OCI-LY1 (cell line): ENCODE measurements around the gene LYZL4.

Experiments
- H2AFZ ChIP-seq: fragments of 200-600 bp; sonication (generic), shearing (Covaris generic); 2 replicates; pipeline ENCODE4 v1.6.0; 2014; ENCODE audit warnings: antibody characterized with exemption, mild to moderate bottlenecking, low read length
- H3F3A ChIP-seq: fragments of 200-600 bp; sonication (generic), shearing (Covaris generic); 2 replicates; pipeline ENCODE4 v1.6.0; 2014; ENCODE audit warnings: mild to moderate bottlenecking, antibody characterized with exemption, low read length, moderate library complexity; ENCODE audit not compliant: insufficient read depth
- H3K27ac ChIP-seq: fragments of 200-600 bp; sonication (generic); 2 replicates; pipeline ENCODE4 v1.5.1; 2014; ENCODE audit warnings: low read length, mixed run types, mild to moderate bottlenecking, low read depth; ENCODE audit not compliant: poor library complexity, severe bottlenecking
- H3K27me3 ChIP-seq: fragments of 200-600 bp; sonication (generic); 2 replicates; pipeline ENCODE4 v1.6.0; 2014; ENCODE audit warnings: antibody characterized with exemption, mild to moderate bottlenecking, low read length, moderate library complexity; ENCODE audit not compliant: insufficient read depth
- H3K36me3 ChIP-seq: fragments of 200-600 bp; sonication (generic); 2 replicates; pipeline ENCODE4 v1.6.1; 2014; ENCODE audit warnings: mild to moderate bottlenecking, antibody characterized with exemption, low read length, moderate library complexity, mixed read lengths; ENCODE audit not compliant: insufficient read depth
- H3K4me1 ChIP-seq: fragments of 200-600 bp; sonication (generic); 2 replicates; pipeline ENCODE4 v1.5.1; 2014; ENCODE audit warnings: mild to moderate bottlenecking, low read length, moderate library complexity; ENCODE audit not compliant: insufficient read depth, severe bottlenecking
- H3K4me2 ChIP-seq: fragments of 200-600 bp; sonication (generic), shearing (Covaris generic); 2 replicates; pipeline ENCODE4 v1.6.1; 2014; ENCODE audit warnings: low read length
- H3K4me3 ChIP-seq: fragments of 200-600 bp; sonication (generic); 2 replicates; pipeline ENCODE4 v1.5.1; 2014; ENCODE audit warnings: low read length, low read depth, mild to moderate bottlenecking, mixed read lengths; ENCODE audit not compliant: poor library complexity, severe bottlenecking
- H3K79me2 ChIP-seq: fragments of 200-600 bp; shearing (Covaris generic); 2 replicates; pipeline ENCODE4 v1.6.1; 2016; ENCODE audit warnings: mixed run types, low read length, mixed read lengths; ENCODE audit not compliant: insufficient read depth
- H3K9ac ChIP-seq: fragments of 200-600 bp; sonication (generic), shearing (Covaris generic); 2 replicates; pipeline ENCODE4 v1.6.1; 2014; ENCODE audit warnings: mild to moderate bottlenecking, low read length, mixed read lengths
- H3K9me2 ChIP-seq: fragments of 200-600 bp; sonication (generic), shearing (Covaris generic); 2 replicates; pipeline ENCODE4 v1.6.1; 2014; ENCODE audit warnings: low read depth, mild to moderate bottlenecking, low read length, mixed read lengths
- H3K9me3 ChIP-seq: fragments of 200-600 bp; shearing (Covaris generic); 2 replicates; pipeline ENCODE4 v1.6.1; 2014; ENCODE audit warnings: low read length, mixed read lengths
- H4K20me1 ChIP-seq: fragments of 200-600 bp; sonication (generic), shearing (Covaris generic); 2 replicates; pipeline ENCODE4 v1.6.0; 2016; ENCODE audit warnings: mild to moderate bottlenecking, low read length; ENCODE audit not compliant: insufficient read depth
- EZH2 ChIP-seq: fragments of 200-600 bp; sonication (generic), shearing (Covaris generic); IDR thresholded peaks from 2 replicates; pipeline ENCODE4 v1.8.0; 2017; ENCODE audit warnings: borderline replicate concordance, mixed run types, mild to moderate bottlenecking, antibody characterized with exemption, low read length, moderate library complexity, mixed read lengths
- TF ChIP-seq, protein P1 (sequence below): fragments of 200-600 bp; sonication (generic), shearing (Covaris generic); IDR thresholded peaks from 2 replicates; pipeline ENCODE4 v1.5.1; 2017; ENCODE audit warnings: mild to moderate bottlenecking, antibody characterized with exemption, low read length, moderate library complexity, mixed read lengths

LYZL4 gene

GRCh38 chr3:42424911-42425310 is 14.5 kb upstream of the LYZL4 start:
- Histone ChIP-seq H3K9me2 (no peaks in the 10 kb centered on the region), H3K9ac (no peak overlapping the region), H2AFZ (no peak overlapping the region), H3K9me3 (no peaks in the 10 kb centered on the region), H4K20me1 (no peaks in the 10 kb centered on the region), H3K36me3 (no peaks in the 10 kb centered on the region), H3K27ac (no peak overlapping the region), H3K27me3 (no peaks in the 10 kb centered on the region), H3F3A (no peaks in the 10 kb centered on the region), H3K4me1 (no peaks in the 10 kb centered on the region), H3K4me2 (no peak overlapping the region), H3K79me2 (no peaks in the 10 kb centered on the region), H3K4me3 (no peak overlapping the region)
- no peak for TF ChIP-seq EZH2
- TF ChIP-seq, protein P1, sequence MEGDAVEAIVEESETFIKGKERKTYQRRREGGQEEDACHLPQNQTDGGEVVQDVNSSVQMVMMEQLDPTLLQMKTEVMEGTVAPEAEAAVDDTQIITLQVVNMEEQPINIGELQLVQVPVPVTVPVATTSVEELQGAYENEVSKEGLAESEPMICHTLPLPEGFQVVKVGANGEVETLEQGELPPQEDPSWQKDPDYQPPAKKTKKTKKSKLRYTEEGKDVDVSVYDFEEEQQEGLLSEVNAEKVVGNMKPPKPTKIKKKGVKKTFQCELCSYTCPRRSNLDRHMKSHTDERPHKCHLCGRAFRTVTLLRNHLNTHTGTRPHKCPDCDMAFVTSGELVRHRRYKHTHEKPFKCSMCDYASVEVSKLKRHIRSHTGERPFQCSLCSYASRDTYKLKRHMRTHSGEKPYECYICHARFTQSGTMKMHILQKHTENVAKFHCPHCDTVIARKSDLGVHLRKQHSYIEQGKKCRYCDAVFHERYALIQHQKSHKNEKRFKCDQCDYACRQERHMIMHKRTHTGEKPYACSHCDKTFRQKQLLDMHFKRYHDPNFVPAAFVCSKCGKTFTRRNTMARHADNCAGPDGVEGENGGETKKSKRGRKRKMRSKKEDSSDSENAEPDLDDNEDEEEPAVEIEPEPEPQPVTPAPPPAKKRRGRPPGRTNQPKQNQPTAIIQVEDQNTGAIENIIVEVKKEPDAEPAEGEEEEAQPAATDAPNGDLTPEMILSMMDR = no peak

GRCh38 chr3:42421818-42422796 is 11.7 kb upstream of the LYZL4 start:
- Histone ChIP-seq H3K36me3 (no peaks in the 10 kb centered on the region), H3K4me3 (no peak overlapping the region), H3K9me3 (no peaks in the 10 kb centered on the region), H3K79me2 (no peaks in the 10 kb centered on the region), H3K27me3 (no peaks in the 10 kb centered on the region), H3K4me2 (no peak overlapping the region), H3K9ac (no peak overlapping the region), H3F3A (no peaks in the 10 kb centered on the region), H4K20me1 (no peaks in the 10 kb centered on the region), H2AFZ (no peak overlapping the region), H3K27ac (no peak overlapping the region), H3K9me2 (no peaks in the 10 kb centered on the region), H3K4me1 (no peaks in the 10 kb centered on the region)
- TF ChIP-seq EZH2 = no peak
- TF ChIP-seq, protein P1 = no peak

- H3K79me2 ChIP-seq = no peaks in the 10 kb centered on the region
- no peaks in the 10 kb centered on the region for H3K9me2 ChIP-seq
- no peak overlapping the region for H3K9ac ChIP-seq
- no peak overlapping the region for H2AFZ ChIP-seq
- TF ChIP-seq, protein P1 = no peak
- TF ChIP-seq EZH2 = no peak
- no peak overlapping the region for H3K27ac ChIP-seq
- no peak overlapping the region for H3K4me3 ChIP-seq
- no peaks in the 10 kb centered on the region for H3K4me1 ChIP-seq
- H3F3A ChIP-seq = no peaks in the 10 kb centered on the region
- no peaks in the 10 kb centered on the region for H3K36me3 ChIP-seq
- H3K27me3 ChIP-seq = no peaks in the 10 kb centered on the region
- no peaks in the 10 kb centered on the region for H4K20me1 ChIP-seq
- no peaks in the 10 kb centered on the region for H3K9me3 ChIP-seq
- H3K4me2 ChIP-seq = no peak overlapping the region
Observed at GRCh38 chr3:42419563-42419962, 9.2 kb upstream of the LYZL4 start.
